ENCODE data around the gene RYR3. TPM values are rescaled to one million over a fixed set of nuclear protein-coding genes. Genes with fewer than 3 reads are reported as not detected.

RYR3 gene
- total RNA-seq, 1 experiment from 2014 or later: not detected

DNA sequence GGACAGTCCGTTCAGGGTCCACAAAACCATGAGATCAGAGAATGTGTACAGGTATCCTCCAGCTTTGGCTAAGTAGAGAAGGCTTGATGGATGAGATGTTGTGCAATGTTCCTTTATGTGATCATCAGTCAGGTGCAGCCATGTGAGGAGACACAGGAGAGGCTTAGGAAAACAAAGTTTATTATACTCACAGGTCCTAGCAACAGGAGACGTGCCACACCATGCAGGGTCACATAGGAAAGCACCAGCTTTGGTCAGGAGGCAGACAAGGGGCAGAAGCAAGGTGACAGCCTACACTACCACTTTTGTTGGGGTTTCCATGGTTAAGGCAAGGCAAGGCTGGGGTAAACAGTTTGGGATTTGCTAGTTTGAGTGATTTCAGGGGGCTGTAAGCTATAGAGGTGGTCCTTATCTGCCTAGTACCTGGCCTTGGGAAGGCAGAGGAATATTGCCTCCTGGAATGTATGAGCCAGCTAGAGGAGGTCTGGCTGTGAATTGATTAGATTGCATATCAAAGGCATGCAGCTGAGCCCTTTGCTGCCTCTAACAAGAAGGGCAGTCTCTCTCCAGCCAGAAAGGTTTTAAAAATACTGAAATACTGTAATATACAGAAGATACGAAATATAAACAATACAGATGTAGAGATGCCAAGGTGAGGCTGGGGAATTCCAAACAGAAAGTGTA is 248.6 kb downstream of the RYR3 start:
- CTCF ChIA-PET: no interaction called here
- H3K4me1 ChIP-seq (ENCODE audit: insufficient read depth, low read length, poor library complexity, severe bottlenecking): no peaks in the 10 kb centered on the region
- TF ChIP-seq, protein P1, sequence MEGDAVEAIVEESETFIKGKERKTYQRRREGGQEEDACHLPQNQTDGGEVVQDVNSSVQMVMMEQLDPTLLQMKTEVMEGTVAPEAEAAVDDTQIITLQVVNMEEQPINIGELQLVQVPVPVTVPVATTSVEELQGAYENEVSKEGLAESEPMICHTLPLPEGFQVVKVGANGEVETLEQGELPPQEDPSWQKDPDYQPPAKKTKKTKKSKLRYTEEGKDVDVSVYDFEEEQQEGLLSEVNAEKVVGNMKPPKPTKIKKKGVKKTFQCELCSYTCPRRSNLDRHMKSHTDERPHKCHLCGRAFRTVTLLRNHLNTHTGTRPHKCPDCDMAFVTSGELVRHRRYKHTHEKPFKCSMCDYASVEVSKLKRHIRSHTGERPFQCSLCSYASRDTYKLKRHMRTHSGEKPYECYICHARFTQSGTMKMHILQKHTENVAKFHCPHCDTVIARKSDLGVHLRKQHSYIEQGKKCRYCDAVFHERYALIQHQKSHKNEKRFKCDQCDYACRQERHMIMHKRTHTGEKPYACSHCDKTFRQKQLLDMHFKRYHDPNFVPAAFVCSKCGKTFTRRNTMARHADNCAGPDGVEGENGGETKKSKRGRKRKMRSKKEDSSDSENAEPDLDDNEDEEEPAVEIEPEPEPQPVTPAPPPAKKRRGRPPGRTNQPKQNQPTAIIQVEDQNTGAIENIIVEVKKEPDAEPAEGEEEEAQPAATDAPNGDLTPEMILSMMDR (conservative IDR thresholded peaks at IDR 0.05; ENCODE audit: low read depth, low read length): no peak
- no peak for TF ChIP-seq EZH2 (IDR thresholded peaks at IDR 0.05; ENCODE audit: borderline replicate concordance, low read depth, low read length, poor library complexity, severe bottlenecking)
- intact Hi-C loops (cut with micrococcal nuclease; ENCODE audit: unreplicated experiment): no loop called here
- no TSS peak for BruUV-seq (replicated peaks)
- H3K4me3 ChIP-seq (ENCODE audit: low read depth, low read length, poor library complexity, severe bottlenecking): no peak overlapping the region
- H3K36me3 ChIP-seq (ENCODE audit: insufficient read depth, low read length, poor library complexity, severe bottlenecking): no peaks in the 10 kb centered on the region
- H3K27me3 ChIP-seq (replicated peaks; ENCODE audit: insufficient read depth, low read depth, low read length, poor library complexity): peaks cover 22% of the 10 kb centered on the region
- H3K27ac ChIP-seq (ENCODE audit: low read depth, low read length, poor library complexity, severe bottlenecking): no peak overlapping the region
- no peaks in the 10 kb centered on the region for H3K9me3 ChIP-seq (ENCODE audit: low read depth, low read length, poor library complexity, severe bottlenecking)
- no peak for DNase-seq (ENCODE audit: low spot score)
- POLR2A ChIA-PET (ENCODE audit: low non-redundant PET): no interaction called here

DNA sequence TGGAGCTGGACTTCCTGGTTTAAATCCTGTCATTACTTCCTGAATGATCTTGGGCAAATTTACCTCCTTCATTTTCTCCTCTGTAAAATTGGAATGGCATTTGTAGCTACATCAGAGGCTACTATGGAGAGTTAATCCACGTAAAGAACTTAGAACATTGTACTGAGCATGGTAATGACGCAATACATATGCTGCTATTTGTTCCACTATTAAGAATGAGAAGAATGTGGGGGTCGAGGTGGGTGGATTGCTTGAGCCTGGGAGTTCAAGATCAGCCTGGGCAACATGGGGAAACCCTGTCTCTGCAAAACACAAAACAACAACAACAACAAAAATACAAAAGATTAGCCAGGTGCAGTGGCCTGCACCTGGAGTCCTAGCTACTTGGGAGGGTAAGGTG is 250.6 kb downstream of the RYR3 start:
- no peaks in the 10 kb centered on the region for H3K4me1 ChIP-seq (ENCODE audit: insufficient read depth, low read length, poor library complexity, severe bottlenecking)
- no peaks in the 10 kb centered on the region for H3K36me3 ChIP-seq (ENCODE audit: insufficient read depth, low read length, poor library complexity, severe bottlenecking)
- no peak overlapping the region for H3K27ac ChIP-seq (ENCODE audit: low read depth, low read length, poor library complexity, severe bottlenecking)
- POLR2A ChIA-PET (ENCODE audit: low non-redundant PET): no interaction called here
- intact Hi-C loops (cut with micrococcal nuclease; ENCODE audit: unreplicated experiment): no loop called here
- DNase-seq (ENCODE audit: low spot score): no peak
- CTCF ChIA-PET: no interaction called here
- H3K9me3 ChIP-seq (ENCODE audit: low read depth, low read length, poor library complexity, severe bottlenecking): no peaks in the 10 kb centered on the region
- no peak overlapping the region for H3K4me3 ChIP-seq (ENCODE audit: low read depth, low read length, poor library complexity, severe bottlenecking)
- no TSS peak for BruUV-seq (replicated peaks)
- TF ChIP-seq, protein P1 (conservative IDR thresholded peaks at IDR 0.05; ENCODE audit: low read depth, low read length): no peak
- TF ChIP-seq EZH2 (IDR thresholded peaks at IDR 0.05; ENCODE audit: borderline replicate concordance, low read depth, low read length, poor library complexity, severe bottlenecking): no peak
- peaks cover 24% of the 10 kb centered on the region for H3K27me3 ChIP-seq (replicated peaks; ENCODE audit: insufficient read depth, low read depth, low read length, poor library complexity)

DNA sequence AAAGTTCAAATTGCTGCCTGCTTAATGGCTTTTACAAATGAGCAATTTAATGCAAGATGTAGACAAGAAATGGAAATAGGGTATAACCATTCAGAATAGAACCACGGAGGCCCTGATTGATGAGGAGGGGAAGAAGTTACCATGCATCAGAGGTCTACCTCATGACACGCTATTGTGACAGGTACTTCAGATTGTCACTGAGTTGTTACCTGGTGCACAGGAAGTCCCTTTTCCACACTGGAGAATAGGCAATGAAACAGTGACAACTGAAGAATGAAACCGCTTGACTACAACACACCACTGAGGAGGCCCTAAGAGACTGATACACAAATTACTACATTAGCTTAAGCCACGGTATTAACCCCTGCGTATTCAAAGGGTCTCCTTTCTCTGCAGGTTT is 251.2 kb downstream of the RYR3 start:
- BruUV-seq (replicated peaks): no TSS peak

More for the DNA sequence above, 251.2 kb downstream of the RYR3 start:
- Histone ChIP-seq H3K9me3 (ENCODE audit: low read depth, low read length, poor library complexity, severe bottlenecking) (no peaks in the 10 kb centered on the region), H3K27me3 (replicated peaks; ENCODE audit: insufficient read depth, low read depth, low read length, poor library complexity) (peaks cover 24% of the 10 kb centered on the region), H3K36me3 (ENCODE audit: insufficient read depth, low read length, poor library complexity, severe bottlenecking) (no peaks in the 10 kb centered on the region), H3K4me1 (ENCODE audit: insufficient read depth, low read length, poor library complexity, severe bottlenecking) (no peaks in the 10 kb centered on the region), H3K4me3 (ENCODE audit: low read depth, low read length, poor library complexity, severe bottlenecking) (no peak overlapping the region), H3K27ac (ENCODE audit: low read depth, low read length, poor library complexity, severe bottlenecking) (no peak overlapping the region)
- no peak for DNase-seq (ENCODE audit: low spot score)
- ChIA-PET POLR2A (ENCODE audit: low non-redundant PET) (no interaction called here), CTCF (no interaction called here)
- intact Hi-C loops (cut with micrococcal nuclease; ENCODE audit: unreplicated experiment): no loop called here
- no peak for TF ChIP-seq EZH2 (IDR thresholded peaks at IDR 0.05; ENCODE audit: borderline replicate concordance, low read depth, low read length, poor library complexity, severe bottlenecking)
- TF ChIP-seq, protein P1 (conservative IDR thresholded peaks at IDR 0.05; ENCODE audit: low read depth, low read length): no peak

Data from A673 (cell line).